T-helper 2 cell treated with Interferon-gamma antibody and Interleukin-4, amounts not matched to agents 100 ng/mL and 5 ng/mL, for 36 hours (primary cell): ENCODE measurements around the gene CADM3. TPM values are rescaled to one million over a fixed set of nuclear protein-coding genes. Genes with fewer than 3 reads are reported as not detected.

Experiments
- intact Hi-C: fragments of 100-400 bp; cut with micrococcal nuclease; formaldehyde crosslinking; loops from one replicate; pipeline ENCODE4 v1.15.1; 2023
- total RNA-seq: library from RNA; stranded (reverse); gene quantifications from 2 replicates; pipeline ENCODE4 v1.2.3, GENCODE V29; 2022

CADM3 gene, protein sequence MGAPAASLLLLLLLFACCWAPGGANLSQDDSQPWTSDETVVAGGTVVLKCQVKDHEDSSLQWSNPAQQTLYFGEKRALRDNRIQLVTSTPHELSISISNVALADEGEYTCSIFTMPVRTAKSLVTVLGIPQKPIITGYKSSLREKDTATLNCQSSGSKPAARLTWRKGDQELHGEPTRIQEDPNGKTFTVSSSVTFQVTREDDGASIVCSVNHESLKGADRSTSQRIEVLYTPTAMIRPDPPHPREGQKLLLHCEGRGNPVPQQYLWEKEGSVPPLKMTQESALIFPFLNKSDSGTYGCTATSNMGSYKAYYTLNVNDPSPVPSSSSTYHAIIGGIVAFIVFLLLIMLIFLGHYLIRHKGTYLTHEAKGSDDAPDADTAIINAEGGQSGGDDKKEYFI
- total RNA-seq = not detected in 2 replicates

DNA sequence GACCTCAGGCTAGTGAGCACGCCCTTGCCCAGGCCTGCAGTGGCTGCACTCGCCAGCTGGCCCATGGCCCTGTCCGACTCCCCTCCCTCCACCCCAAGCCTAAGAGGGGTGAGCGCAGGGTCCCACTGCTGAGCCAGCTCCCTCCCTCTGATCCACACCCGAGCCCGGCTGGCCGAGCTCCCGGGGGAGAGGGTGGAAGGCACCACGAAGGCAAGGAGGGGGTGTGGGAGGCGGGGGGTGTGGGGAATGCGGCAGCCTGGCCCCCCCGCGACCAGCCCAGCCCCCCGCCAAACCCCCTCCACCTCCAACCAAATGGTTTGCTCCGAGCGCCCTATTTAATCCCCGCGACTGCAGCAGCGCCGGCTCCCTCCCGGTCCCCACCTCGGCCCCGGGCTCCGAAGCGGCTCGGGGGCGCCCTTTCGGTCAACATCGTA, at the start of gene CADM3:
TSS of gene CADM3 (plus strand) at position 362 of the 434 bp plus-strand sequence. CDS start 151 bp downstream, outside the sequence.
- intact Hi-C loops = no loop called here

DNA sequence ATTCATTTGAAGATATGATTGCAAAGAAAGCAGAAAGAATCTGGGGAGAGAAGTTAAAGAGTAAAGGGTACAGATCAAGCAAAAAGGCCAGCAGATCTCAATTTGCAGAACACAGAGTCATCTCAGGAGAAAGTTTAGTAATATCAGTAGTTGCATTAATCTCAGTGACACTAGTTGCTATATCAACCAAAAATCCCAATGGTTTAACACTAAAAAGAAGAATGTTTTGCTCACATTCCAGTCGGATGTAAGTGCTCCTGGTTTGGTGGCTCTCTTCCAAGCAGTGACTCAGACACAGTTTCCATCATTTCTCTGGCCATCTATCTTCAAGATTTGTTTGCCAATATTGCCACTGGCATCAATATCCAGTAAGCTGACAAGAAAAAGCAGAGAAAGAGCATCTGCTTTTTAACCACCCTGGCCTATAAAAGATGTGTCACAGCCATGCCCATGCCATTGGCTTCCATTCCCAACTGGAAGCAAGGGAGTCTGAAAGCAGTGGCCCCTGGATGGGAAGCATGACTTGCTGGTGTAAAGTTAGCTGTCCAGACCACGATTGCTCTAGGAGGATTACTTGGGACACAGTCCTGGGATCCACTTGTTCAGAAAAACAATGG, 49.3 kb upstream of the CADM3 start:
- intact Hi-C loops = no loop called here

DNA sequence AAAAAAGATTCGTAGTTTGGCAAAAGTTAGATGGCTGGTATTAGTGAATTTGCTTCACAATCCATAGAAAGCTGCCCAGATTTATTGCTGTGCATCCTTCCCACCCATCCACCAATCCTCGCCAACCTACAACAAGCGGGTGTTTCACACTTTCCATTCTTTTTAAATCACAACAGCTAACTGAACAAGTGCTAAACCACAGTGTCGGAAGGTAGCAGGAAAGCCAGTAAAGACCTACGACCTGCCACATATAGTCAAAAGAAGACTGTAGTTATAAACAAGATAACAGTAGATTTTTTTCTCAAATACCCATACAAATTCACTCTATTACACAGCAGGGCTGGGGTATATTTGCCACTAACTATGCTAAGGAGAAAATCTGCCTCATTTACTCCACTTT, 47.8 kb upstream of the CADM3 start:
- intact Hi-C loops = no loop called here

DNA sequence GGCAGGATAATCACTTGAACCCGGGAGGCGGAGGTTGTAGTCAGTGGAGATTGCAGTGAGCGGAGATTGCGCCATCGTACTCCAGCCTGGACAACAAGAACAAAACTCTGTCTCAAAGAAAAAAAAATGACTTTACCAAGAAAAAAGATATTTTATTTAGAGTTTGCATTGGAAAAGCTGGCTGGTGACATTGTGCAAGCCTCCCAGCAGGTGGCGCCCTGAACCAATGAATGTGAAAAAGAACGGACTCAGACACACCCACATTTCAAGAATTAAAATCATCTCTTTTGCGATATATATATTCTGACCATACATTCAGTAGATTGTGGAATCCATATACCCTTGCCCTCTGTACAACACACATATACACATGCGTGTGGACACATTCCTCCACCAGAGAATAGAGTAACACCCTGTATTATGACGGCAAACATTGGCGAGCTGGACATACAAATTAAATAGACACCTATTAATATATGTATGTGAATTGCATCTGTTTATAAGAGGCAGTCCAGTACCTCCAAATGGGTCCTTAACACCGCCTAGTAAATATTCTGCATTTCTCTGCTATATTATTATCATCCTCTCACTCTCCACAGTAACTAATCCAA, 39.0 kb upstream of the CADM3 start:
- intact Hi-C loops = loop anchor here (2.0 to 5.0 kb wide), 2 partner anchors 65 to 82 kb away; no protein-coding TSS in a partner anchor

DNA sequence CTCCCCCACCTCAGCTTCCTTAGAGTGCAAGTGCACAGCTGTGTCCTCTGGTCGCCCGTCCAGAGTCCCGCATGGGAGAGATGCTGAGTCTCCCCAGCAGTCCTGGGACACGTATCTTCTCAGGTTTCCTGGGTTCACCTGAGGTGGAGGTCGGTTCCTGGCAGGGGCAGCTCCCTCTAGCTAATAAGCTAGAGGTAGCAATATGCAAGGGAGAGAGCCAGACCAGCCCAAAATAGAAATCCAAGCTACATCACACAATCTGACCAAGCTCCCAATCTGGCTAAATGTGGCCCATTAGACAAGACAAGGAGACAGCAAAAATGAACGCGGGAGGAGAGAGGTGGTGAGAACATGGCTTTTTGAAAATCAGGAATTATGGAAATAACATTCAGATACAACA, 30.9 kb upstream of the CADM3 start:
- intact Hi-C loops = no loop called here

DNA sequence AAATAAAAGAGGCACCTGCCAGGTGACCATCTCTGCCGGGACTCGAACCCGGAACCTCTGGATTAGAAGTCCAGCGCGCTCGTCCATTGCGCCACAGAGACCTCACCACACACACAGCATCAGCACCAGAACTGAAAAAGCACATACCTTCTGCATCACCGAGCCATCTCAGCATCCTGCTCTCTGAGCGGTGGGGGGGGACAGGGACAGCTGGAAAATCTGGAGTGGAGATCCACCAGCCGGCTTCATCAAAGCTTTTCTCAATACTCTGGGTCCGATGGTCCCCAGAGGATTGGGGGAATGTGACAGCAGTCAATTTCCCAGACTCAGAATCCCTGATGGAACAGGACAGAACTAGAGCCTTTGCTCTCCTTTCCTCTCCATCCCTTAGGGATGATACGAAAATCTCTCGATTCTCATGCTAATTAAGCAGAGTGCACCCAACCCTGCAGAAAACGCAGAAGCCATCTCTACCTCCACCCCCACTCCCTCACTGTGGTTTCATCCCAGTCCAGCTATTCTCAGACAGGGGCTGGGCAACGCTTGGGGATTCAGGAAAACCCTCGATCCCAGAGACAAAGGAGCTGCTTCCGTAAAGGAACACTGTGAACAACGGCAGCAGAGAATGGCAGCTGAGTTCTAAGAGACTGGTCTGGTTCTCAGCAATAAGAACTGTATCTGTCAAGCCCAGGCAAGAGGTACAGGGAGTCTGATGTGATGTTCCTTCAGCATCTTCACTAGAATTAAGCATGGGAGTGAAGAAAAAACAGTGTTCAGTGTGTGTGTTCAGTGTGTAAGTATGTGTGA, 29.6 kb upstream of the CADM3 start:
- intact Hi-C loops = no loop called here

DNA sequence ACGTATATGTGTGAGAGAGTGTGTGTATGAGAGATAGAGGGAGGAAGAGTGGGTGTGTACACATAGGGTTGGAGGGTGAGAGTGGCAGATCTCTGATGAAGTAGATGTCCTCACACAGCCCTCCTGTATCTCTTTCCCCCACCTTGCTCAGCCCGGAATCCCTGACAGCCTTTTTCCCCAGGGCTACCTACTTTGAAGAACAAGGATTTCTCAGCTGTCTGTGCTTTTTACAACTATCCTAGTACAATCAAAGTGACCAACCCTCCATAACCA, 29.1 kb upstream of the CADM3 start:
- intact Hi-C loops = no loop called here

DNA sequence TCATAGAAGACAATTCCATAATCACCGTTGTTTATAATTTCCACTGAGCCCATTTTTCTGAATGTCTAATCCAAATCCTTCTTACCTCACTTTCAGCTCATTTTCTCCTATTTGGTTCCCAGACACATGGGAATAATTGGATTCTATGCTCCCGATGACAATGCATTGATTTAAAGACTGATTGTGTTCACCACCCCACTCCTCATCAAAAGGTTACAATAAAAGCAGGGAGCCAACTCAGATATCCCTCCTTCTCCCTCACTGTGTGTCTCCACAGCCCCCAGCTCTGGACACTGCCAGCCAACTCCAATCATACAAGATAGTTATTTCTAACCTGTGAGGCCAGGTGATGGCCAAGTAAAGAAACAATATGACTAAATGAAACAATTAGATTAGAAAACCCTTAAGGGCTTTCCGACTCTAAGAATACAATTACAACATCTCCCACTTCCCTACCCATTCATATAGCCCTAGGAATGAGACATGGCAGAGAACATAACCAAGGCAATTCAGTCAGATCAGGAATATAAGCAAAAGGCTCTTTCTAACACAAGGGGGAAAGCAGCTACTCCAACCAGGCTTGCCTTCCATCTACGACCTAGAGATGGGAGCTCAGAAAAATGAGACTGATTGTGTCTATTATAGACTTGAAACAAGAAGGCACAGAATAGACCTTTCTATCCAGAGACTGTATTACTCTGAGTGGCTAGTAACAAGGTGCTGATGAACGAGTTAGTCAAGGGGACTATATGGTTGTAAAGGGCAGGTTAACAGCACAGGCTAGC, 28.5 kb upstream of the CADM3 start:
- intact Hi-C loops = no loop called here

DNA sequence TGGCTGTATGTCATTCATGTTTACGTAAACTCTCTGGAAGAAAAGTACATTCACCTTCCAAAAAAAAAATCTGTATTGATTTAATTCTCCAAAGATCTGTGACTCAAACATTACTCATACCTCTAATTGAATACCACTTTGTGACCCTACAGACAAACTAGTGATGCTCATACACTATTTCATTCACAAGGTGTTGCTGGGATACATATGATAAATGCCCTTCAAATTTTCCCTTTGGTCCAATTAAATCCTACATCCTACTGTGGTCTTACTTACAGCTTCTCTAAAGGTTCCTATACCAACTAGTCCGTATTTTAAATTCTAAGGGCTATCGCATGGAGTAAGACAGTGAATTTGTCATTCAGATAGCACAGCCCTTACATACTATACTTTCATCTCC, 26.8 kb upstream of the CADM3 start:
- intact Hi-C loops = no loop called here

DNA sequence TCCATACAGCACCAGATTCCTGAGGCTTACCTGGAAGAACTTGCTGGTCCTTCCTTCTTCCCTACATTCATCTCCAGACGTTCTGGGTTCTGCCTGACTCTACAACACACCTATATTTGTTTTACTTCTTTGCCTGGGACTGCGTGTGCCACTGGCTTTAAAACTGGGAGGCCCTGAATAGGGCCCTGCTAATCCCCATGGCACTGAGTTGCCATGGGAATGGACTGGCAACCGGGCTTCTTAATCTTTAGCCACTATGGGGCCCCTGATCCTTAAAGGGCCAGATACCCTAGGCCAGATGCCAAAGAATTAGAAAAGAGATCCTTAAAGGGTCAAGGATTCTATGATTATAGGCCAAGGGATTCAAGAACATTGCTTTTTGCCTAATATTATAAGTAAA, 24.4 kb upstream of the CADM3 start:
- intact Hi-C loops = no loop called here

DNA sequence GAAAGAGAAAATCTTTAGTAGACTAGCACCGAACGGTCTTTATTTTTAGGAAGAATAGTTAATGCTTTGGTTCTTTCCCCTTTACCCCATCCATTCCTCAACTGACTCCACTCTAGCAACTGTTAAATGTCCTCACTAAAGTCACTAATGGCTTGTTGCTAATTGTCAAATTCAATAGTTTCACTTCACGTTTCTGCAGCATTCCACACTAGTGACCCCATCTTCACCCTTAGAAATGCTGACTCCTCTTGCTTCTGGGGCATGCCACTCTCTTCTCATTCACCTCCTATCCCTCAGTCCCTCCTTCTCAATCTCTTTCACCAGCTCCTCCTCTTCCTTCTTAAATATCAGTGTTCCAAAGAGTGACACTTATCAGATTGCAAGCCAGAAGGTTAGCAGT, 19.4 kb upstream of the CADM3 start:
- intact Hi-C loops = no loop called here

DNA sequence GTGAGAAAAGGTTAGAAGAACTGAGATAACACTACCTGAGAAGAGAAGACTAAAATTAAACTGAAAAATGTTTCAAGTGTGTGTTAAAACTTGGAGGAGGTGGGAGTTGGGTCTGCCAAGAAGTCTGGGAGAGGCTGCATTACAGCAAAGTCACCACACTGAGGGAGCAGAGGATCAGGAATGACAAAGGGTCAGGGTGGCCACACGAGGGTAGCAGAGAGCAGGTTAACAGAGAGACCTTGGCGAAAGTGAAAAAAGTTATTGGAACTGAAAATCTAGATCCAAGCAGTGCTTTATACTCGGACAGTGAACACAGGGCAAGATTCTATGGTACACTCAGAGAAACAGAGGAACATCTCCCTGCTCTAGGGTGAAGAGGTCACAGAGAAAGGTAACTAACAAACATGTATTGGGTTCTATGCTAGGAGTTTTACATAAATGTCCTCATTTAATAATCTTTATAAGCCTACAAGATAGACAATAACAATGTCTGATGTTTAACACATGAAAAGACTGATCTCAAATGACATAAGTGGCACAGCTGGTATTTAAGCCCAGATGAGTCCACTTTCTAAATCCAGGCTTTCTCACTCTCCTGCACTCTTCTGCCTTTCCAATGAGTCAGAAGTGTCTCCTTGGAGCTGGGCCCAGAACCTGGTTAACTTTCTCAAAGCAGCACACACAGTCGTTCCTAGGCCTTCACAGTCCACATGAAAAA, 10.3 kb upstream of the CADM3 start:
- intact Hi-C loops = loop anchor here (1.0 to 2.0 kb wide), 3 partner anchors 37 to 846 kb away; no protein-coding TSS in a partner anchor

DNA sequence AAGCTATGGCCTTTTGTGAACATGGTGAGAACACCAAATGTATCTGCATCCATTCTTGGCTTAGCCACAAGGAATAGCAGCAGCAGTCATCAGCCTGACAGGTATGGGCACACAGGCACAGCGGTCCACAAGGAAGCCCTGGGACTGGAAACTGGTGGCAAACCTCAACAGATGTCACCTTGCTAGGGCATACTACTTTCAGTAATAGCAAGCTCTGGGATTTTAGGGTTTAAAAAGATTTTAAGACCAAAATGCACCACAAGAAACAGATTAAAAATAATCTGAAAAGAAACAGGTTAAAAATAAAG, 9.7 kb upstream of the CADM3 start:
- intact Hi-C loops = loop anchor here (1.0 to 2.0 kb wide), 3 partner anchors 37 to 845 kb away; no protein-coding TSS in a partner anchor

DNA sequence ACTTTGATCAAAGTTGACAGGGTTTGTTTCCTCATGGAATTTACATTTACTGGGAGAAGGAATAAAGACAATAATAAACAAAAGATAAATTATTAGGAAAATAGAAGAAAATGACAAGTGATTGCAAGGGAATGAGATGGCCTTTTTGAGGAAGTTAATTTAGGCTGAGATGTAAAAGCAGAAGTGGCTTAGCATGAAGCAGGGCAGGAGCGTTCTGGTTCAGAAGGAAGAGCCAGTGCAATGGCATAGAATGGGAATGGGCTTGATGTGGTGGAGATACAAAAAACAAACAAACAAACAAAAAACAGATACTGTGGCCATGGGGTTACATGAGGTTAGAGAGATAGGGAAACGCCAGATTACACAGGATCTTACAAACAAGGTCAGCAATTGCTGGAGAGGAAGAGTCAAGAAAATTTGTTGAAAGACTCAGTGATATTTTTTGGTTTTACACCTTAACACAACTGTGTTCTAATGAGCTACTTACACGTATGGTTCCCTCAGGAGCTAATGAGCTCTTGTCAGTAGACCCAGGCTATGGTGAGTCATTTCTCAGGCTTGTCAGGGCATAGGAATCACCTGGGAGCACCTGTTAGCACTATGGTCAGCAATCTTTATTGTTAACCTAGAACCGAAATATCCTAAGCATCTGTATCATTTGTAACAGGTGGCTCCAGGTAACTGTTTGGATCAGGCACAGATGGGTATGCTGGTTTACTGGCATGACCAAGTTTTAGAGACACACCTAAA, 8.7 kb upstream of the CADM3 start:
- intact Hi-C loops = no loop called here

DNA sequence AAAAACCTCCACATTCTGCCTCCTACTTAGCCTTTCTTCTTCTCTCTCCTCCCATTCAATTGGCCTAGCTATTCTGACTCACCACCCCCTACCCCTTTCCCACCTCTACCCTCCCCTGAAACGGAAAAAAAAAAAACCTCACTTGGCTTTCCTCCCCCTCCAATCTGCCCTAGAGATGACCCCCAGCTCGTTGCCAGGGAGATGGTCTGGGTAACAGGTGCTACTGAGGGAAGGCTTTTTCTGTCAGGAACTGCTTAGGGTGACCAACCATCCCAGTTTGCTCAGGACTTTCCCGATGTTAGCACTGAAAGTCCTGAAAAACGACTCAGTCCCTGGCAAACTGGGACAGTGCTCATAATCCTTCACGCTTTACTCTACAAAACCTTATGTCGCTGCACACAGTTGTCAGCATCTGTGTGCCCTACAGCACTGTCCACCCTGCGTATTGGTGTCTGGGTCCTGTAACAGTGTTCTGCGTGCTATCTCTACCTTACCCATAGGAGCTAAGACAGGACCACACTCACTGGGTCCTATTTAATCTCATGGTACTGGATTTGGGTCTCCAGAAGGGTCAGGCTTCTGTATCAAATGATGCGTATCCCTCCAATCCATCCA, 7.7 kb upstream of the CADM3 start:
- intact Hi-C loops = no loop called here

DNA sequence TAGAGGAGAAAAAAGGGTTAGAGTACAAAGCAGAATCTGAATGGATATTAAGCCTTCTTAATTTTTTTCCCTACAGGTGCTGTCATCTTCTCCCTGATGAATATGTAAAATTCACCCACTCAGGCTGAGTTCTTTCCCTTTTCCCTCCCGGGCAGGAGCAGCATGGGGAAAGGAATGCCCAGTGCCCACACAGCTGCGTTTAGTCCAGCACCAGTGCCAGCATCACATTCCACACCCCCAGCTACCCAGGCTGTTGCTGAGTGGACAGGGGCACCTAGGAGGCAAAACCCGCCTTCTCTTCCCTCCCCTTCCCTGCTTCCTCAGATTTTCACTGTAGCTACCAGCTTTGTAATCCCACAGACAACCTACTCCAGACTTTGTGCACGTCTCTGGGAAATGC, 3.4 kb upstream of the CADM3 start:
- intact Hi-C loops = no loop called here

DNA sequence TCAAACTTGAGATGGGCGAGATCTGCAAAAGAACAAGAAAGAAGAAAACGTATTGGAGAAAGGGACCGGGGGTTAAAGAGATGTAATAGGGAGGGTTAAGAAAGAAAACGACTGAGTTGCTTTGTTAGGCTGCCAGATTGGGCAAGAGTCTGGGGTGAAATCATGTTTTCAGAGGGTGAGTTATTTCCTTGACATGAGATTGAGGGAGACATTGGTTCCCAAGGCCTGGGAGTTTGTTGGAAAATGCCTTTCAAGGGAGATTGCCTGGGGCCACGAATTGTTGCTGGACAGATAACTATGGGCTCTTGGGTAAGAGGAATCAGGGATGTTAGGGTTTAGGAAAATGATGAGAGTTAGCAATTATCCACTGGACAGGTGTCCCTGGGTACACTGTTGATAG, 776 bp upstream of the CADM3 start:
- intact Hi-C loops = no loop called here

DNA sequence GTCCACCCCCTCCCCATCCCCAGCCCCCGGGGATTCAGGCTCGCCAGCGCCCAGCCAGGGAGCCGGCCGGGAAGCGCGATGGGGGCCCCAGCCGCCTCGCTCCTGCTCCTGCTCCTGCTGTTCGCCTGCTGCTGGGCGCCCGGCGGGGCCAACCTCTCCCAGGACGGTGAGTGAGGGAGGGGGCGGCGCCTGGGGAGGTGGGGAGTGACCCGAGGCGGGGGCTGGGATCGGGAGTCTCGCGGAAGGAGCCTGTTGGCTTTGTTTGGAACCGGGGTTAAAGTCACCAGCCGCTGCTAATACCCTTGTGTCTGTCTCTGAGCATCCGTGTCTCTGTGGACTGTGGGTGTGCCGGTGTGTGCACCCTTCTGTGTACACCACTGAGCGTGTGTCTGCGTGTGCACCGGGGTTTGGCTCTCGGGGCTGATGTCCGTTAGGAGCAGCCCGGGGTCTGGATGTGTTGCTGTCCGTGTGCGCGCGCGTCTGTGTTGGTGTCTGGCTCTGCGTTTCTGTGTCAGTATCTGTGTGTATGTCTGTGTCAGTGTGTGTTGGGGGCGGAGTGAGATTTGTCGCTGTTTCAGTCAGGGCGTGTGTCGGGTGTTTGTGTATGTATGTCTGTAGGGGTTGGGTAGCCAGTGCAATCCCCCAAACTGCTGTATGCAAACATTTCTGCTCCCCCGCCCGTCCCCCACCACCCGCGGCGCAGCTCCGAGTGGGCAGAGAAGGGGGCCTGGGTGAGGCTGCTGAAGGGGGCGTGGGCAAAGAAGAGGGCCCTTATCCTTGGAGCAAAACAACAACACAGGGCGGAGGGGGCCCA, 480 bp downstream of the CADM3 start:
- intact Hi-C loops = no loop called here
